Stimulated activated naive CD8-positive, alpha-beta T cell treated with anti-CD3 and anti-CD28 coated beads, Interleukin-15, Interleukin-2, amounts not matched to agents 100 U/mL and 50 U/mL, for 24 hours (primary cell): Measurements from ENCODE around the gene NR0B1.

ENCODE experiments used
- ATAC-seq: fragments of 150-1000 bp; cut with Tn5 transposase; one replicate; pipeline ENCODE4 v1.10.0; 2021
- DNase-seq: peaks from one replicate; pipeline ENCODE4 v3.0.0; 2021

The NR0B1 gene

GRCh38 chrX:30309139-30309571, at the start of gene NR0B1:
Gene NR0B1 (minus strand): TSS chrX:30309390. CDS start chrX:30309363, 27 bp downstream.
- ATAC-seq (no peak), DNase-seq (no peak)

DNA sequence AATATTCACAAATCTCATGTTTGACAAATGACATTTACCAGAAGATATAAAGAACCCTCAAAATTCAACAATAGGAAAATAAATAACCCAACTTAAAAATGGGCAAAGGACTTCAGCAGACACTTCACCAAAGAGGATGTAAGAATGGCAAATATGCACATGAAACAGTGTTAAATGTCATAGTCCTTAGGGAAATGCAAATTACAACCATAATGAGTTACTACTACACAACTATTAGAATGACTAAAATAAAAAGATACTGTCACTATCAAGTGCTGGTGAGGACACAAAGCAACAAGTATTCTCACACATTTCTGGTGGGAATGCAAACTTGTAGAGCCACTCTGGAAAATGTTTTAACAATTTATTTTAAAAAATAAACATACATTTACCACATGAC, 40.8 kb upstream of the NR0B1 start:
- no peak for ATAC-seq
- no peak for DNase-seq

DNA sequence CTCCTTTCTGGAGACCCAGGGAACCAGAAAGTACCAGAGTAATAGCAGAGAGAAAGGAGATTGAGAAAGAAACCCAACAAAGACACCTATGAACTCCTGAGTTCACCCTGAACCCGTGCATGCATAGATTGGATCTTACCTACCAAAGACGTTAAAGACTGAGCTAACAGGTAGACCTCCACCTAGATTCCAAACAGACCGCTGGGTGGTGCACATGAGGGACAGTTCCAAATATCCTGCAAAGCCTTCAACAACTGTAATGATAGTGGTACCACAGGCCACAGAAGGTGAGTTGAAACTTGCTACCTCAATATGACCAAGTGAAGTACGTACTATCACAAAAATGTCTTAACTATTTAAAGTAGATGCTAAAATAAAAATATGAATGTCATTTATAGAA, 34.0 kb upstream of the NR0B1 start:
- no peak for DNase-seq
- ATAC-seq: no peak

- ATAC-seq: no peak
- no peak for DNase-seq
These were observed 31.6 kb upstream of the NR0B1 start for GRCh38 chrX:30340753-30341152.

DNA sequence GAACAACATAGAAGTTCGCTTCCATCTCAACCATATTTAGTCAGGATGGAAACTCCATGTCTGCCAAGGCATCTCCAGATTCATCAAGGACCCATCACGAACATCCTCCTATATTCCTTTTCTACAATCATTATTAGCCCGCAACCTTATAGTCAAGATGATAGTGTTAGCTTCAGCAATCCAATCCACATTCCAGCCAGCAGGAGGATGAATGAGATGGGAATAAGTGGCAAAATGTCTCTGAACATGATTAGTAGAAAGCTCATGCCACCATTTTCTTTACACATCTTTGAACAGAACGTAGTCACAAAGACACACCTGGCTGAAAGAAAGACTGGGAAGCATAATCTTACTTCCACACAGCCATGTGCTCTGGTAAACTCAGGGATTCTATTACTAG, 18.6 kb upstream of the NR0B1 start:
- ATAC-seq (no peak), DNase-seq (no peak)

GRCh38 chrX:30317308-30317707, 8.1 kb upstream of the NR0B1 start:
- no peak for ATAC-seq
- no peak for DNase-seq

GRCh38 chrX:30313322-30313721, 4.1 kb upstream of the NR0B1 start:
- no peak for ATAC-seq
- DNase-seq: no peak

DNA sequence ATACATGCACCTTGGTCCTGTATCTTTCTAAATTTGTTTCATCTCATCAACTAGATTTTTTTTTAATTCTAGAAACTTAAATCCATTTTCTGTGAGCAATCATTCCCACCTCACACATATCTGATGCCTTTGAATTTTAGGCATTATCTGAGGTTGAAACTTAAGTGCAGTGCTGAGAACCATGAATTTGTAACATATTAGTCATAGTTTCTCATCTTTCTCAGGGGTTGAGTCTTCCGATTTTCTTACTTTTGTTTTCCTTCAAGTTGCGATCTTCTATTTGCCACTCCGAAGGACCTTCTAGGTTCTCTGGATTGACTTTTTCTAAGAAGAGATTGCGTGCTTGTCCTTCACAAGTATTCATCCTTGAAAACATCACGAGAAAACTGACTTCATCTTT, 3.7 kb upstream of the NR0B1 start:
- ATAC-seq (no peak), DNase-seq (no peak)

- no peak for ATAC-seq
- DNase-seq: no peak
These were observed 1.4 kb upstream of the NR0B1 start for GRCh38 chrX:30310429-30311206.

DNA sequence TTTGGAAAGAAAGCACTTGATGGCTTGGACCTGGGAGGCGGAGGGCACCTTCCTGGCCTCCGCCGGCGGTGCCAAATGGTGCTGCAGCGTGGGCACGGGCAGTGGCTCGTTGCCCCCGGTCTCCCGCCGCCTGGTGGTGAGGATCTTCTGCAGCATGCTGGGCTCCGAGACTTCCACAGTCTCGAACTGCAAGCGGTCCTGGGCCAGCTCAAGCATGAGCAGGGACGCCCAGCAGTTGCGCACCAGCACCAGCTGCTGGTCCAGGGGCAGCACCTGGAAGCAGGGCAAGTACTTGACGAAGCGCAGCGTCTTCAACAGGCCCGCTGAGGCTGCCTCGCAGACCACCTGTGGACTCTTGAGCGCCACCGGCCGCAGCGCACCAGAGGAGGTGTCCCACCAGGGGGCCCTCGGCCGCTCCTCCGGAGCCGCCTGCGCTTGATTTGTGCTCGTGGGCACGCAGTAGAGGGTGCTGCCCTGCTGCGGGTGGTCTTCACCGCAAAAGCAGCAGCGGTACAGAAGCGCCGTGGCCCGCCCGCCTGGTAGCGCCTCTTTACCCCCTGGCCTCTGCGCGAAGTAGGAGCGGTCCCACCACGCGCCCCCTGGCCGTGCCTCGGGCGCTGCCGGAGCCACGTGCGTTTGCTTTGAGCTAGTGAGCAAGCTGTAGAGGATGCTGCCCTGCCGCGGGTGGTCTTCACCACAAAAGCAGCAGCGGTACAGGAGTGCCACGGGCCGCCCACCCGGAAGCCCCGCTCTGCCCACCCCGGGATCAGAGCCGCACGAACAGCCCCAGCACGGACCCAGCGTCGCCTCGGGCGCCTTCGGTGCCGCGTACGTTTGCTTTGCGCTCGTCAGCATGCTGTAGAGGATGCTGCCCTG, 689 bp downstream of the NR0B1 start:
- ATAC-seq (no peak), DNase-seq (peak; percentile 4)

GRCh38 chrX:30307466-30307865, 1.7 kb downstream of the NR0B1 start:
- ATAC-seq: no peak
- no peak for DNase-seq

DNA sequence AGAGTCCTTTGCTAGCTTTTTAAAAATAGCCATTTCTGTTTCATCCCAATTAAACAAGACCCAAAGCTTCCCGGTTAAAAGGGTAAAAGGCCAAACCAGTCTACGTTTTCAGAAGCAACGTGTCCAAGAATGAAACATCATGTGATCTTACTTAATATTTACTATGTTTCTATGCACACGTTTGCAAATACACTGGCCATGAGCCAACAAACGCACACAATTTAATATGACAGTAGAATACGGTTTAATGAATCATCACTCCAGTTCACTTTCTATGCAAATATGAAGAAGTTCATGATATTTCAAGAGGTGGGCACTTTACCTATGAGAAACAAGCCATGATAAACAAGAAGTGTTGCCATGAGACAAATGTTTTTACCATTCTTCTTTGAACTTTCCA, 4.3 kb downstream of the NR0B1 start:
- ATAC-seq: no peak
- no peak for DNase-seq

DNA sequence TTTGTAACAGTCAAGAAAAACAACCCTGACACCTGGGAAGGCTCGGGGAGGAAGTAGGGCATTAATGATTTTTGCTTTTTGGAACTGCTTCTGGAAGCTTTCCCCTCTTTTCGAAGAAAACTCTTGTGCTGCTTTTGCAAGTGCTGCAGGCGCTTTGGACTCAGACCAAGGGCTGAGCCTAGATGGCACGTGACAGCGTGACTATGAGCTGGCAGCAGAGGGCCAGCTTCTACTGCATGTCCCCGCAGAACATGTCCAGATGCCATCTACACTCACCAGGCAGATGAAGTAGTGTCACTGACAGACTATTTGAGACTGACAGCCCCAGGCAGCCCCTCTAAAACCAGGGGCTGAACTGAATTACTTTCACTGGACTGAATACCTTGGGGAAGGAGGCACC, 6.2 kb downstream of the NR0B1 start:
- no peak for DNase-seq
- no peak for ATAC-seq

DNA sequence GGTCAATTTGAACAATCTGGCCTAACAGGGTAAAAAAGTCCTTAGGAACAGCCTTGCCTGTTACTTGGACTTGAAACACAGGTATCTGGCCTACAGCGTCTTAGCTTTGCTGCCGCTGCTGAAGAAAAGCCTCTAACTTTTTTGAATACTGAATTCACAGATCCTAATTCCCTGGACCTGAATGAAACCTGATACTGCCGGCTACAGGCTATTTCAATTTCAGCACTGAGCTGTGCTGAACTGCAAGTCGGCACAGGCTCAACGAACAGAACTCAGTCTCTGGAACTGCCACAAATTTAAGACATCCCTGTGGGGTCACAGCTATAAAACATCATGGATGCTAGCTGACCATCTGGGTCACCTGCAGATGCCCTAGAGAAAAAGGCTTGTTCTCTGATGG, 7.2 kb downstream of the NR0B1 start:
- DNase-seq: no peak
- ATAC-seq: no peak

DNA sequence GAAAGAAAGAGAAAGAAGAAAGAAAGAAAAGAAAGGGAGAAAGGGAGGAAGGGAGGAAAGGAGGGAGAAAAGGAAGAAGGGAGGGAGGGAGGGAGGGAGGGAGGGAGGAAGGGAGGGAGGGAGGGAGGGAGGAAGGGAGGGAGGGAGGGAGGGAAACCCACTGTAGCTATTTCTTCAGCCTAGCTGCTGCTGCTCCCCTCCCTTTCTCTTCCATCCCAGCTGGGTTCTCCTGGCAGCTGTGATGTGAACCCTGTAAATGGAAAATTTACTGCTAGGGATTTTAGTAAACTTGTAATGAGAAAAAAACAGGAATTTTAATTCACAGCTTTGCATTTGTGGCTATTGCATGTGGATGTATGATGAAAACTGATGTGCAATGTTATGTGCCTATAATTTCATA, 8.0 kb downstream of the NR0B1 start:
- no peak for ATAC-seq
- DNase-seq: no peak

DNA sequence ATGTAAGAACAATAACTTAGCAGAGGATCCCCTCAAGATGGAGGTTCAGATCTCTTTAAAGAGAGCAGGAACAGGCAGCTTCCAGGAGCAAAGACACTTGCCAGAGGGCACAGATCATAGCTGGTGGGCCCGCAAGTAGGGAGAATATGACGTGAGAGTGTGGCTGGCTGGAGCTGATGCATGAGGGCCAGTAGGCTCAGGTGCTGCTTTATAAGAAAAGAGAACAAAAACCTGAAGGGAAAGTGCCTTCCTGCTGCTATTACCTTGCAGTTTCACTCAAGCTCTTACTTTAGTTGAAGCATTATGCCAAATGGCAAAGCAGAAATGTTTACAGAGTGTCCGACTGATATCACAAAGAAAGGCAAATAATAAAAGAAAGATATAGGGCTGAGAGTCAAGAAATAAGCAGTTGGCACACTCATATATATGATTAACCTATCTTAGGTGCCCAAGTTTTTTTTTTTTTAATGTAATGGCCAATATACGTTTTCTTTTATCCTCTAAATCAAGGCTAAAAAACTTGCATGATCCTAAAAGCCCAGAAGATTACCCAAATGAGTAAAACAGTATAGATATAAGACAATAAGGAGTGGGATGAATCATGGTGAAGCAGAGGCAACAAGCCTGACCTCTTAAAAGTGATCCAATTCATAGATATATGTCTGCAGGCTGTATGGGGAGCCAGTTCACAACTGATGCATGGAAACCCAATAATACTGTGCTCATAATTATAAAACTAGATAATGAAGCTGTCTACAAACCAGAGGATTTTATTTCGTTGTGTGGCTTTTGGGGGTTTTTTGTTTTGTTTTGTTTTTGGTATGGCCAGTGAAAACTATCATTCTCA, 12.6 kb downstream of the NR0B1 start:
- DNase-seq: no peak
- ATAC-seq: no peak

- no peak for DNase-seq
- ATAC-seq: no peak
These were observed 25.6 kb downstream of the NR0B1 start for GRCh38 chrX:30283456-30284200.

GRCh38 chrX:30282527-30282926, 26.7 kb downstream of the NR0B1 start:
- DNase-seq: no peak
- ATAC-seq: no peak

DNA sequence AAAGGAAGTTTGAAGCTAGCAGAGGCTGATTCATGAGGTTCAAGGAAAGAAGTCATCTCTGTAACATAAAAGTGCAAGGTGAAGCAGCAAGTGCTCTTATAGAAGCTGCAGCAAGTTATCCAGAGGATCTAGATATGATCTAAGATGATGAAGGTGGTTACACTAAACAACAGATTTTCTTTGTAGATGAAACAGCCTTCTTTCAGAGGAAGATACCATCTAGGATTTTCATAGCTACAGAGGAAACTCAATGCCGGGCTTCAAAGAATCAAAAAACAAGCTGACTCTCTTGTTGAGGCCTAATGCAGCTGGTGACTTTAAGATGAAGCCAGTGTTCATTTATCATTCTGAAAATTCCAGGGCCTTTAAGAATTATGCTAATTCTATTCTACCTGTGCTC, 28.8 kb downstream of the NR0B1 start:
- ATAC-seq (no peak), DNase-seq (no peak)

GRCh38 chrX:30278365-30278764, 30.8 kb downstream of the NR0B1 start:
- ATAC-seq: no peak
- DNase-seq: no peak

DNA sequence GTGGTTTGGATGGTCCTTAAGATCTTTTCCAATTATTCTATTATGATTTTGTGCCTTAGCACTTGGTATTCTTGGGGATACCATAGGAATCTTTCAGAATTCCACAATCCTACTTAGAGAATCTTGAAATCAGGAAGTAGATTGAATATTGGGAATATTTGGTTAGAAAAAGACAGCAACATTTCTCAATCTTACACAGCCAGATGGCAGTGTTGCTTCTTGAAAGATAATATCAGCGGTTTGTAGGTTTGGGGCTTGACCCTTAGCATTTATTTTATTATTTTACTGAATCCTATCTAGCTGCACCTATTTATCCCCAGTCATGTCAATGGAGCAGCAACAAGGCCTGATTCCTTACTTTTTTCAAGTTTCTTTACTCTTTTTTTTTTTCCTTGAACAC, 33.7 kb downstream of the NR0B1 start:
- ATAC-seq (no peak), DNase-seq (no peak)

- no peak for DNase-seq
- no peak for ATAC-seq
These were observed 38.6 kb downstream of the NR0B1 start for GRCh38 chrX:30270639-30271038.
